NT2/D1 (cell line): Measurements from ENCODE around the gene ASB4.

Experiments used
- SUZ12 ChIP-seq: IDR thresholded peaks from 2 replicates; pipeline ENCODE4 v1.6.1; 2011; ENCODE audit not compliant: insufficient read length, insufficient read depth; ENCODE audit errors: extremely low read depth
- YY1 ChIP-seq: IDR thresholded peaks from 2 replicates; pipeline ENCODE4 v1.6.1; 2011; ENCODE audit not compliant: insufficient read length, insufficient read depth

DNA sequence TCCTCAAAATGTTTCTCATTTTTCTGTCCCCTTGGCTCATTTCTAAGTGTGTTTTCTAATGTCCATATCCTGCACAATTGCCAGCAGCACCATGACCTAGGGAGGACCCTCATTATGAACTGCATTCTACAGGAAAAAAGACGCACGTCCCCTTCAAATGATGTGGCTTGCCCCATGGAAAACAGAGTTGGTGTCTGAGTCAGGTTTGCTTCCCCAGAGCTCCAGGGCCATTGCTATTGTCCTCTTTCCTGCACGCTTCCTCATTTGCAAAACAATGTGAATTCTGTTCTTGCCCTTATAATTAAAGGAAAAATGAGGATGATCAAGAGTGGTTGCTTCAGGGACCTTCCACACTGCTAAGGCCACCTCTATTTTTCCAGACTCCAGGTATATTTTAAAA, 14.7 kb upstream of the ASB4 start:
- TF ChIP-seq YY1 = no peak
- no peak for TF ChIP-seq SUZ12
